HG03571 (cell line): ENCODE data around the gene S100A4.

Source experiments
- ATAC-seq: cut with Tn5 transposase; IDR thresholded peaks from one replicate; pipeline ENCODE4 v1.9.1; 2021; ENCODE audit not compliant: unreplicated experiment

Gene S100A4

DNA sequence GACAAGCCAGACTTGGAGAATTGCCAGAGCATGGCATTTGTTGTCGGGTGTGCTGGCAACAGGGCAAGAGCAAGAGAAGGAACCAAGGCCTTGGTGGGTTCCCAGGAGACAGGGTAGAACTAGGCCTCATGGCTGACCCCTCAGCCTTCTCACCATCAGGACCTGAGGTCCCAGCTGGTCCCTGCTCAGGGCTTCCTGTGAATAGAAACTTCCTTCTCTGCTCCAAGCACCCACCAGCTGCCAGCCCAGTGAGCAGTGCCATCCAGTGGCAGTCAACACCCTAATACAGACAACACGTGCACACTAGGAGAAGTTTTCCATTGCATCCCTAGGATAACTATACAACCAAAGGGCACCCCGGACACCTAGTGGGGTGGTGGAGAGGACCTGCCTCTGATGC lies 32.6 kb downstream of the S100A4 start:
- no peak for ATAC-seq

DNA sequence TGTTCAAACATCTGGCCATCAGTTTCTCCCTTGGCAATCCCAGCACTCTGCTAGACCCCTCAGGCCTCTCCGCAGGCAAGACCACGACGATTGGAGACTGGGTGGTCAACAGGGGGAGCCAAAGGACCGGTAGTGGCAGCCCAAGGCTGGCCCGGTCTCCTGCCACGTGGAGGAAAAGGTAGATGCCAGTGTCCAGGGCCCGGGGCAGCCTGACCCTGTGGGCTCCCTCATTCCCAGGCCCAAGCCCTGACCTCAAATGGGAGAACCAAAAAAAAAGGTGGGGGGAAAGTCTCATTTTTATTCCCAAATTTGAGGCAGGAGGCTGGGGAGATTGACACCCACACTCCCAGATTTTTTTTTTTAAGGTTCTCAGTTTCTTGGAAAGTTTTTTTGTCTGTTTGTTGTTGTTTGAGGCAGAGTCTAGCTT lies 34.6 kb downstream of the S100A4 start:
- no peak for ATAC-seq

- no peak for ATAC-seq
Measured at GRCh38 chr1:153509729-153510354, 35.8 kb downstream of the S100A4 start.

- ATAC-seq = no peak
Measured at GRCh38 chr1:153509036-153509435, 36.6 kb downstream of the S100A4 start.

DNA sequence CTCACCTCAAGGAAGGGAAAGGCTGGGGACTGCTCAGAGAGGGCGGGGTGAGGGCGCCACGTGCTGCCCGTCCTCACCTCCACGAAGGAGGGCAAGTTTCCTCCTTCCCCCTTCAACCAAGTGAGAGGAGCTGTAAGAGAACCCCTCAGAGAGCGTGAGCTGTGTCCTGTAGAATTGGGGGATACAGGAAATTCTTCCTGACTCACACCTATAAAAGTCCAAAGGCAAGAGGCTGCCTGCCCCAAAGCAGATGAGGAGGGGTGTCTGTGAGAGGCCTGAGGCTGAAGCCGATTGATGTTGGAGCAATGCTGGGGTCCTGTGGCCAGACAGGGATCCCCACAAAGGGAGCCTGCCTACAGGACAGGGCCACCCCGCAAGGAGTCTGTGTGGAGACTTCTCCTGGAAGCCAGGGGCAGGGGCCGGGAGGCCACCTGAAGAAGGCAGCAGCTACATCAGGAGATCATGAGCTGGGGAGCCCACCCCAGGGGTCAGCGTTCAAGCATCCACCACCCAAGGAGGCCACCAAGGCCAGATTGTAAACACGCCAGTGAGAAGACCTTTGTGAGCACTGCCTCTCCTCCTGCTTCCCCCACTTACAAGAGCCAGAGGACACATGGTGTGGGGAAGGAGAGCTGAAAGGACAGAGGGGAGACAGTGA lies 37.6 kb downstream of the S100A4 start:
- no peak for ATAC-seq

DNA sequence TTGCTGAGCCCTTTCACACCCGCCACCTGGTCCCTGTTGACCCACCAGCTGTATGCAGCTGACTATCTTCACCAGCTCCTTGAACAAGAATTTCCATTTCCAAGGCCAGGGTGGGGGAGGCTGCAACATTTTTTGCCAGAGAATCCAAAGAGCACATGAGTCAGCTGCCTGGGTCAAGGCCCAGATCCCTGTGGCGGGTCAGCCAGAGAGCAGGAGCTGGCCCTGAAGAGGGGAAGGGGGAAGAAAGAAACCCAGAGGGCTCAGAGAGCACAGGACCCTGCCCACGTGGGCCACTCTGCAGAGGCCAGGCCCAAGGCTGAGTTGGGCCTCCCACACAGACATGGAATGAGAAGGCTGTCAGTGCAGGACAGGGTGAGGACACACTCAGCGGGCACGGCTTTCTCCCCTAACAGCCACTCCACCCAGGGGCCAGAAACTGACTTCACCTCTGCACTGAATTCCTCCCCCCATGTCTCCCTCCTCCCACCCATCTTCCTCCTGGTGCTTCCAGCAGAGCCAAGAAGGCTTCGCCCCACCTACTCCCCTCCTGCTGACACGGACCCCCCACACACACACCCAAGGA lies 38.7 kb downstream of the S100A4 start:
- no peak for ATAC-seq

GRCh38 chr1:153506386-153506785 lies 39.2 kb downstream of the S100A4 start:
- ATAC-seq = no peak

- no peak for ATAC-seq
Measured at GRCh38 chr1:153505576-153505975, 40.0 kb downstream of the S100A4 start.

GRCh38 chr1:153503766-153504165 lies 41.8 kb downstream of the S100A4 start:
- ATAC-seq = no peak

DNA sequence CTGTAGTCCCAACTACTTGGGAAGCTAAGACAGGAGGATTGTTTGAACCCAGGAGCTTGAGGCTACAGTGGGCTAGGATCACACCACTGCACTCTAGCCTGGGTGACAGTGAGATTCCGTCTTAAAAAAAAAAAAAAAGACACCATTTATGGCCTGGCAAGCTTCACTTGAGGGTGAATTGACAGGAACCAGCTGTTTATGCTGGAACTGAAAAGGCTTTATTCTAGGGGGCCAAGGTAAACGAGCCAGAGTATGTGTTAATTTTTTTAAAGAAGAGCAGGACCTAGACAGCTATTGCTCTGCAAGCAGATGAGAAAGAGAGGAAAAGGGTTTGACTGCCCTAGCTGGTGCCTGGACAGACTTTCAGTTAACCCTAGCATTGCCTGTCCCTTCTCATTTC lies 46.9 kb downstream of the S100A4 start:
- ATAC-seq = no peak

DNA sequence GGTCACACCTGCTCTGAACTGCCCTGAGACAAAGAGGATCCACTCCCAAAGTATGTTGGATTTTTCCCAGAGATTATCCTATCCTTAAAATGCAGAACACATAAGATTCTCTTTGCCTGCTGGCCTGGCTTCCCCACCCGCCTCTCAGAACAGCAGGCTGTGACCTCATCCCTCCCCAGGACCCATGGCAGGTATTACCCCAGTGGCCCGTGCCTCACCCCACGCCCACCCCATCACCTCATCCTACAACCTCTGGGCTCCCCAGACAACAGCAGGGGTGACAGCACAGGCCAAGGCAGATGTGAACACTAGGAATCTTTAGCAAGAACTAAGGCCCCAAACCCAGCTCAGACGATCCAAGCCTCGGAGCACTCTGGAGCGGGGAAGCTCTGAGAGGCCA lies 50.1 kb downstream of the S100A4 start:
- no peak for ATAC-seq

GRCh38 chr1:153494976-153495535 lies 50.5 kb downstream of the S100A4 start:
- ATAC-seq = no peak
